ENCODE measurements around the gene NDUFA8.

NDUFA8 gene

GRCh38 chr9:122135529-122135859 lies 24.1 kb downstream of the NDUFA8 start:
- DNase-seq (ENCODE audit: low read depth in 2 of 2), result no peak

GRCh38 chr9:122134822-122135528 lies 24.6 kb downstream of the NDUFA8 start:
- DNase-seq (ENCODE audit: low read depth in 2 of 2), result no peak

GRCh38 chr9:122133984-122134535 lies 25.5 kb downstream of the NDUFA8 start:
- no peak for DNase-seq (ENCODE audit: low read depth in 2 of 2)

DNA sequence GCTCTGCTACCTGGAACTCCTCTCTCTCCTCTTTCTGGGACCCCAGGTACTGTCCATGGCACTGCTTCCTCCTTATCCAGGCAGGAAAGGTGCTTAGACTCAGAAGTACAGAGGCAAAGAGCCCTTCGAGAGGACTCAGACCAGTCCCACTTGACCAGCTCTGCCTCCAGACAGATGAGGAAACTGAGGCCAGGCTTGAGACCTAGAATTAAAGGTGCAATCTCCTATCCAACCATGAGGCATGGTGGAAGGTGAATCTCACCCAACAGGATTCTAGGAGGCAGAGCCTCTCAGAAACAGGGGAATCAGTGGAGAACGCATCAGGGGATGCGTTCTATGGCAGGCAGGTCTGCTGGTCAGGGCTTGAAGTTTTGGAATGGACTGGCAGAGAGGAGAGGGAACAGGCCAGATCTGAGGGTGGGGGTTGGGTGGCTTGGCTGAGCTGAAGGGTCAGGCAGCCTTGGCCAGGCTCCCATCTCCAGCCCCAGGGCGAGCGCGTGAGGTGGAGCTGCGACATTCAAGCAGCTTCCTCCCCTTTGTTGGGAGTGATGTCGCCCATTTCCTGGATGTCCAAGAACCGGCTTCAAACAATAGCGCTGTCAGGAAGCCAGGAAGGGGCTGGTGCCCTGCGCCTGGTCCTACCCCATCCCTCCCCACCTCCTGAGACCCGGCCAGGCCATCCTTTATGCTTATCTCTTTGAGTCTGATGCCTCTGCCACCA lies 26.2 kb downstream of the NDUFA8 start:
- DNase-seq (ENCODE audit: low read depth in 2 of 2), result no peak

DNA sequence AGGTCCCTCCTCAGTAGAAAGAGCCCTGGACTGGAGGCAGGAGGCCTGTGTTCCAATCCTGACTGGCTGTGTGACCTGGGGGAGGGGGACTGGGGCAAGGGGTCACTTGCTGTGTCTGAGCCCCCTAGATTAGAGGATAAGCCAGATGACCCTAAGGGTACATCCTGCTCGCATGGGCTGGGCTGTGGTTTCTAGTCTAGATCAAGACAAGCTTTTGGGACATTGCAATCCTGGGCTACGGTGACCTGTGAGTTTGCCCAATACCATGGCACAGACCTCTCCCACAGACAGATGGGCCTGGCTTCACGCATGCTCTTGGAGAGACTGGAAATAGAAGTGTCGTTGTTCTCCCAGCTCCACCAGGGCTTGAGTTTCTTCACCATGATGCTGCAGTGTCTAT lies 27.0 kb downstream of the NDUFA8 start:
- DNase-seq (ENCODE audit: low read depth in 2 of 2), result no peak

GRCh38 chr9:122131401-122132001 lies 28.1 kb downstream of the NDUFA8 start:
- DNase-seq (ENCODE audit: low read depth in 2 of 2), result no peak

GRCh38 chr9:122130837-122131236 lies 28.7 kb downstream of the NDUFA8 start:
- no peak for DNase-seq (ENCODE audit: low read depth in 2 of 2)

- DNase-seq (ENCODE audit: low read depth in 2 of 2), result no peak
These were observed 29.6 kb downstream of the NDUFA8 start for GRCh38 chr9:122129969-122130368.

DNA sequence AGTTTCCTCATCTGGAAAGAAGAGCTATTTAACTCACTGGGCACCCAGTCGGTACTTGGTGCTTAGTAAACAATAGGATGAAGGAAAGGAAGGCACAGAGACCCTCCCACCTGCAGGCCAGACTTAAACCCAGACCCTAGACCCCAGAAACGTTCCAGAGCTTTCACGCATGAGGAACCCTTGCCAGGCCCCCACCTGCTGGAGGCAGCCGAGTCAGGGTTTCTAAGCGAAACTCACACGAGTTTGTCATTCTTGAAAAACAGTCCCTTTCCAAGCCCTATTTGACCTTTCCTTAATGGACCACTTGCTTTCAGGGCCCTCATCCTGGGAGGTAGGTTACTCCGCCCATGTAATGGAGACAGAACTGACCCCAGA lies 30.6 kb downstream of the NDUFA8 start:
- DNase-seq (ENCODE audit: low read depth in 2 of 2), result no peak

GRCh38 chr9:122128007-122128968 lies 31.3 kb downstream of the NDUFA8 start:
- no peak for DNase-seq (ENCODE audit: low read depth in 2 of 2)

GRCh38 chr9:122127396-122127798 lies 32.2 kb downstream of the NDUFA8 start:
- DNase-seq (ENCODE audit: low read depth in 2 of 2), result no peak

DNA sequence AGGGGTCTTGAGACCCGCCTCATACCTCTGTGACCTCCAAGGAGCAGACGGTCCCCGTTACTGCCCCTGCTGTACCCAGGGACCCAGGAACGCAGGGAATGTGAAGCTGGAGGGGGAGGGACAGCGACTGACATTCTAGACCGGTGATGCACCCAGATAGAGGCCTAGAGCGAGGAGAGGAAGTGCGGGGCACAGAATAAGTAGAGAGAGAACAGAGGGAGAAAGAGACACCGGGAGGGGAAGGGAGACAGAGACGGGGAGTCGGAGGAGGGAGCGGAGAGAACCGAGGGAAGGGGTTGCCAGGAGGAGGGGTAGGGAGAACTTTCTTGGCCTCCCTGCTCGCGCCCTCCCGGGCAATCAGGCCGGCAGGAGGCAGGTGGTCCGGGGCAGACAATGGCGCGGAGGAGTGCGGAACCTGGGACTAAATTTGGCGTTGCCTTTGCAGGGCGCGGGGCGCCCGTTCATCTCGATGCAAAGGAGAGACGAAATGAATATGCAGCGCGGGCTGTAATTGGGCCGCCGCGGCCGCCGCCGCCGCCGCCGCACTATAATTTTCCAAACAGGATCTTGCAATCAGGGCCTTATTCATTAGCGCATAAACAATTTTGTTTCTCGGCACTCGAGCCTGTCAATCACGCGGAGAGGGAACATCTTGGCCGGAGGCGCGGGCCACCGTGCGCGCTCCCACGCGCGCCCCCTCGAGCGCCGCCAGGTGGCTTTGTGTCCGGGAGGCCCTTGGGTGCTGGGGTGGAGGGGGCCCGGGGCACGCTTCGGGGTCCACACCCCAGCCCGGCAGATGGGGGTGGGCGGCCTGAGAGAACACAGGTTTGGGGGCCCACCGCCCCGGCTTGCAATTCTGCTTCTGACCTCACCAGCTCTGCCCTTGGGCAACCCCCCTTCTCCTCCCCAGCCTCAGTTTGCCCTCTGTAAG lies 33.0 kb downstream of the NDUFA8 start:
- DNase-seq (ENCODE audit: low read depth in 2 of 2), result no peak

- no peak for DNase-seq (ENCODE audit: low read depth in 2 of 2)
These were observed 33.9 kb downstream of the NDUFA8 start for GRCh38 chr9:122125509-122126330.

DNA sequence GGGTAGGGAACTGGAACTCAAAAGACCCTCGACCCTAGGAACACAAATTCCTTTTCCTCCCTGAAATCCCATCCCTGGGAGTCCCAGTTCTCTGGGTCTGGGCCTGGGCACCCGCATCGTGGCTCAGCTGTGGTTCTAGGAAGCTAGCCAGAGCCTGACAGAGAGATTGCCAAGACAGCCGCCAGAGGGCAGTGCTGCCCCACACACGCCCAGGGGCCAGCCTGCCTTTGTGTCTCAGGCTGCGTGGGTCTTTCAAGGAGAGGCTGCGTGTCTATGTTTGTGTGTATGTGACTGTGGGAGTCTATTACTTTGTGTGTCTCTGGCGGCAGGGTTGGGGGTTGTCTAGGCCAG lies 34.4 kb downstream of the NDUFA8 start:
- DNase-seq (ENCODE audit: low read depth in 2 of 2), result peak; percentile 54 to 58

- no peak for DNase-seq (ENCODE audit: low read depth in 2 of 2)
These were observed 35.1 kb downstream of the NDUFA8 start for GRCh38 chr9:122124528-122124927.

DNA sequence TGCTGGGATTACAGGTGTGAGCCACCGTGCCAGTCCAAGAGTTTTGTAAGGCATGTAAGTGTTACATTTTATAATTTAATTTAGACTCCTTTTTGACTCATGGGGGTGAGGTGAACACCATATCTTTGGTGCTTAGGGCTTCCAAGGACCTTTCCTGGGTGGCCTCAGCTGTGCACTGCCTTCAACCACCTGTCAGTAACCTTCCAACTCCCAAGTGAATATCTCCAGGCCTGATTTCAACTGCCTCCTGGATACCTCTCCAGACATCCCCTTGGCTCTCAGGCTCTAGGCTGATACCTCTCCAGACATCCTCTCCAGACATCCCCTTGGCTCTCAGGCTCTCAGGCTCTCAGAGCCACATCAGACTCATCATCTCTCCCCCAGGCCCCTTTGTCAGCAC lies 35.5 kb downstream of the NDUFA8 start:
- DNase-seq (ENCODE audit: low read depth in 2 of 2), result no peak

- peak; percentile 16 to 43 for DNase-seq (ENCODE audit: low read depth in 2 of 2)
These were observed 36.5 kb downstream of the NDUFA8 start for GRCh38 chr9:122122903-122123632.

GRCh38 chr9:122122468-122122867 lies 37.1 kb downstream of the NDUFA8 start:
- DNase-seq (ENCODE audit: low read depth in 2 of 2), result no peak

GRCh38 chr9:122121931-122122330 lies 37.6 kb downstream of the NDUFA8 start:
- DNase-seq (ENCODE audit: low read depth in 2 of 2), result no peak
